ENCODE measurements around the gene GPR161. TPM values are rescaled to one million over a fixed set of nuclear protein-coding genes. Genes with fewer than 3 reads are reported as not detected.

Gene GPR161
- total RNA-seq, 1 donor from 2014 or later = 2.8 TPM

DNA sequence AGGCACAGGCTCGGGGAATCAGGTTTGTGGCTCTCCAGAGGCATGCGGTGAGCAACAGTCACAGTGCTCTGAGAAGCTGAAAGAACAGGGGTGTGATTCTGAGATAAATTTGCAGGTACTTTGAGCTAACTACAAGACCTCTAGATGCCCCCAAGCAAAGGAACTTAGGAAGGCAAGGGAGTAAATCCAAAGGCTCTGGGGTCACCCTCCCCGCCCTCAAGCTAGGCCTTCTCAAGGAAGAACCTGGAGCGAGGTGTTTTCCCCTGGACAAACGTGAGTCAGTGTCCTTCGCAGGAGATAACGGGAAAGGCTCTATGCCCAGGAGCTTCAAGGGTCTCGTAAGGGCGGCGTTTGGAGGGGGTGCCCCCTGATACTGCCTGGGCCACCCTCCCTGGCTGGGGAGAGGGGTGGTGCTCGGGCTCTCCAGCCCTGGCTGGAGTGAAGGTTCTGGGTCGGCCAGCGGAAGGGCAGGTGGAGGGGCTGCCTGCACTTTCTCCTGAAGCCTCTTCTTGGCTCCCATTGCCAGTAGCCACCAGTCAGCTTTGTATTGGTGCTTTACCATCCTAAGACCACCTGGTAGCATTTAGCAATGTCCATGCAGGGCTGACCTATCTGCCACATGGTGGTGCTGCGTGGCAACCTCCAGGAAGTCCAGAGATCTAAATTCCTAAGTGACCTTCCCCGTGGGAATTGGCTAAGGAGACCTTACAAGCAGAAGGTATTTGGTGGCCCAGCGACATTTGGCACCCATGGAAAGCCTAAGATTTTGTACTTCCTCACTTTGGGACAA lies 44.0 kb downstream of the GPR161 start:
- intact Hi-C loops (cut with micrococcal nuclease) = no loop called here
- Histone ChIP-seq H3K4me3 (no peak overlapping the region), H3K9me3 (replicated peaks) (no peaks in the 10 kb centered on the region), H3K4me1 (no peaks in the 10 kb centered on the region), H3K36me3 (peaks cover 4% of the 10 kb centered on the region), H3K27me3 (ENCODE audit: low read depth) (no peaks in the 10 kb centered on the region), H3K27ac (replicated peaks) (no peak overlapping the region)
- DNase-seq = no peak
- TF ChIP-seq, protein P1, sequence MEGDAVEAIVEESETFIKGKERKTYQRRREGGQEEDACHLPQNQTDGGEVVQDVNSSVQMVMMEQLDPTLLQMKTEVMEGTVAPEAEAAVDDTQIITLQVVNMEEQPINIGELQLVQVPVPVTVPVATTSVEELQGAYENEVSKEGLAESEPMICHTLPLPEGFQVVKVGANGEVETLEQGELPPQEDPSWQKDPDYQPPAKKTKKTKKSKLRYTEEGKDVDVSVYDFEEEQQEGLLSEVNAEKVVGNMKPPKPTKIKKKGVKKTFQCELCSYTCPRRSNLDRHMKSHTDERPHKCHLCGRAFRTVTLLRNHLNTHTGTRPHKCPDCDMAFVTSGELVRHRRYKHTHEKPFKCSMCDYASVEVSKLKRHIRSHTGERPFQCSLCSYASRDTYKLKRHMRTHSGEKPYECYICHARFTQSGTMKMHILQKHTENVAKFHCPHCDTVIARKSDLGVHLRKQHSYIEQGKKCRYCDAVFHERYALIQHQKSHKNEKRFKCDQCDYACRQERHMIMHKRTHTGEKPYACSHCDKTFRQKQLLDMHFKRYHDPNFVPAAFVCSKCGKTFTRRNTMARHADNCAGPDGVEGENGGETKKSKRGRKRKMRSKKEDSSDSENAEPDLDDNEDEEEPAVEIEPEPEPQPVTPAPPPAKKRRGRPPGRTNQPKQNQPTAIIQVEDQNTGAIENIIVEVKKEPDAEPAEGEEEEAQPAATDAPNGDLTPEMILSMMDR (IDR thresholded peaks at IDR 0.05; ENCODE audit: borderline replicate concordance) = peak; percentile 51

DNA sequence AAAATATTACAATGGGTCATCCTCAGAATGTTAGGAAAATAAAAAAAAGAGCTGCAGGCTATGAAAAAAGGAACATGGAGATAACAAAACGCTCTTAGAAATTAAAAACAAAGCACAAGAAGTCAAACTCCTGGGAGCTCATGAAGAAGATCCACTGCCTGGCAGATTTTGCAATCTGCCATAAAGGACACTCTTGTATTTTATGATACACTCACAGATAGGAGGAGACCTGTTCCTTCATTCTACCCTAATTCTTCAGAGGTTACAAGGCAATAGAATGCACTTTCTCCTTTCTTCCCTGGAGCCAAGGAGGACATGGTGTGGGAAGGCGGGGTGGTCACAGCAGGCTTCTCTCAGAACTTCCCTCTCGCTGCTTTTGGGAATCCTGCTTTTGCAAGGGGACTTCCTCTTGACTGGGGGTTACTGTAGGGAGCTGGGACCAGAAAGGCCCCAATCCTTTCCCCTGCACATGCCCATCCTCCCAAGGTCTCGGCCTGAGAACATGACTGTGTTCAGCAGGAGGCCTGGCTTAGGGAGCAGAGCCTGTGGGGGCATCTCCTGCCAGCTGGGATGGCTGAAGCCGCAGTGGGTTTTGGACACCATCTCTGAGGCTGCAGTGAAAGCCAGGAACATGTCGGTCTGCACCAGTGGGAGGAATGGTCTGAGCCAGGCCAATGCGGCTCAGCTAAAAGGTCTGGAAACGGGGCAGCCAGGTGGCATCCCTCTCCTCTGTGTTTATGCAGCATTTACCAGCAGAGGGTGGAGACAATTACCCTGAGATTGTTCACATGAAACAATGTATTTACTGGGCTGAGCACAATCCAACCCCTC lies 44.8 kb downstream of the GPR161 start:
- peaks cover 1% of the 10 kb centered on the region for H3K4me1 ChIP-seq
- H3K36me3 ChIP-seq = no peaks in the 10 kb centered on the region
- H3K4me3 ChIP-seq = no peak overlapping the region
- H3K27ac ChIP-seq (replicated peaks) = no peak overlapping the region
- TF ChIP-seq, protein P1 (IDR thresholded peaks at IDR 0.05; ENCODE audit: borderline replicate concordance) = no peak
- DNase-seq = no peak
- H3K27me3 ChIP-seq (ENCODE audit: low read depth) = no peaks in the 10 kb centered on the region
- H3K9me3 ChIP-seq (replicated peaks) = no peaks in the 10 kb centered on the region
- intact Hi-C loops (cut with micrococcal nuclease) = no loop called here

DNA sequence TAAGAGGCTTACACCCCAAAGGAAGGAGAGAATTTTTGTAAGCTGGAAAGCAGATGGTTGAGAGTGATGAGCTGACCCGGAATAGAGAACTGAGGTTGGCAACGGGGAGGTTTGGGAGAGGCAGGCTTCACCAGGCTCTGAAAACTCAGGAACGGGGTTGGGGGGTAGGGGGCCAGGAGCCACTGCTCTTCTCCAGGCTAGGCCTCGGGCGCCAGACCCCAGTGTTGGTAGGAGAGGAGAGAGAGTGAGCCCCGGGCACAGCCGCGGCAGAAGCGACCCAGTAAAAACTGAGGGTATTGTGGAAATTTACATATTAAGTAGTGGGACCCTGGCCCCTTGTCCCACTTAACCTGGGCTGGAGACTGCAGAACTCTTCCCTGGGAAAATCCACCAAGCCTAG lies 45.7 kb downstream of the GPR161 start:
- Histone ChIP-seq H3K27ac (replicated peaks) (no peak overlapping the region), H3K9me3 (replicated peaks) (no peaks in the 10 kb centered on the region), H3K36me3 (no peaks in the 10 kb centered on the region), H3K4me1 (peaks cover 10% of the 10 kb centered on the region), H3K4me3 (no peak overlapping the region), H3K27me3 (ENCODE audit: low read depth) (no peaks in the 10 kb centered on the region)
- TF ChIP-seq, protein P1 (IDR thresholded peaks at IDR 0.05; ENCODE audit: borderline replicate concordance) = no peak
- intact Hi-C loops (cut with micrococcal nuclease) = no loop called here
- DNase-seq = no peak

DNA sequence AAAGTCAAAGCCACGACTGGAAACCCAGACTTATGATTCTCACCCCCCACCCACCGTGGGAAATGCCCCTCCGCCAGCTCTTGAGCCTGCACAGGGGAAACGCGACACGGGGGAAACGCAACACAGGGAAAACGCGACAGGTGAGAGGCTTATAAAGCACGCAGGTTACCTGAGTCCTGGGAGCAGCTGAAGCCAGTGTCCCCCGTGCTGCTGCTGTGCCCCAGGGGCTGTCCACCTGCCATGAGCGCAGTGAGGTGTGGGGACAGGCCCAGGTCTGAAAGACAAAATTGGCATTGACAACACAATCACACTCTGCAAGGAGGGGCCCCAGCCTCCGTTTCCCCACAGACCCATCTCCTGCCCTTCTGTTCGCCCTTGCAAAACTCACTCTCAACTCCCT lies 46.3 kb downstream of the GPR161 start:
- H3K36me3 ChIP-seq = no peaks in the 10 kb centered on the region
- no peak for DNase-seq
- intact Hi-C loops (cut with micrococcal nuclease) = no loop called here

DNA sequence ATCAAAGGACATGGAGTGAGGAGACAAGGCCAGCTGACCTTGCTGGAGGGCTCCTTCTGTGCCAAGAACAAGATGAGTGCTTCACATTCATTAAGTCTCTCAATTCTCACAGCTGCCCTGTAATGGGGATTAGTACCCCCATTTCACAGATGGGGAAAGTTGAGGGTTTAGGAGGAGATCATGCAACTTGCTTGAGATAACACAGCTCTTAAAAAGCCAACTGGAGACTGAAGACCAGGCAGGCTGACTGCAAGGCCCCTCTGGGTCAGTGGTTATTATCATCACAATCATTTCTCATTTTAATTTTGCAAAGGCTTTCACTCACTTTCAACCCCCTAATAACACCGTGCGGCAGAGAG lies 46.8 kb downstream of the GPR161 start:
- DNase-seq = no peak
- TF ChIP-seq, protein P1 (IDR thresholded peaks at IDR 0.05; ENCODE audit: borderline replicate concordance) = no peak
- intact Hi-C loops (cut with micrococcal nuclease) = no loop called here
- H3K27me3 ChIP-seq (ENCODE audit: low read depth) = no peaks in the 10 kb centered on the region
- peaks cover 21% of the 10 kb centered on the region for H3K4me1 ChIP-seq
- H3K36me3 ChIP-seq = no peaks in the 10 kb centered on the region
- H3K9me3 ChIP-seq (replicated peaks) = no peaks in the 10 kb centered on the region
- no peak overlapping the region for H3K27ac ChIP-seq (replicated peaks)
- no peak overlapping the region for H3K4me3 ChIP-seq

More for the DNA sequence above, 46.3 kb downstream of the GPR161 start:
- no peaks in the 10 kb centered on the region for H3K27me3 ChIP-seq (ENCODE audit: low read depth)
- TF ChIP-seq, protein P1 (IDR thresholded peaks at IDR 0.05; ENCODE audit: borderline replicate concordance) = no peak
- no peak overlapping the region for H3K4me3 ChIP-seq
- no peaks in the 10 kb centered on the region for H3K9me3 ChIP-seq (replicated peaks)
- H3K4me1 ChIP-seq = peaks cover 17% of the 10 kb centered on the region
- no peak overlapping the region for H3K27ac ChIP-seq (replicated peaks)

Measured in left ventricle myocardium inferior (tissue), 1 donor.